Measurements from ENCODE around the gene THOC7. TPM values are rescaled to one million over a fixed set of nuclear protein-coding genes. Genes with fewer than 3 reads are reported as not detected.

Gene THOC7
- total RNA-seq, 1 donor from 2014 or later: 13.8 TPM

DNA sequence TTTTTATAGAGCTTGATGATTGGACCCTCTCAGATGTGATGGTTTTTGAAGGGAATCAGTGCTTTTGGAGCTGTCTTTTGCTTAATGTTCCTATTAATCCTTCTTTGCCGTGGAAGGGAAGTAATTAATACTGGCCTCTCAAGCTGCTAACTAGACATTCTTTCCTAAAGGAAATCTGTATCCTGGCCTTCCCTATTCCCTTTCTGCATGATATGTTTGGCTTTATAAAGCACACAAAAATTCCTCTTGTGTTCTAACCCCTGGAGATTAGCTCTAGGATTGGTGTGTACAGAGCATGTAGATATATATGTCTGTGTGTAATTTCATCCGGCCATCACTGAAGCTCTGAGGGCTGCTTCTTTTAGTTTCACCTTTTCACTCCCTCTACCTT, 7.0 kb upstream of the THOC7 start:
- Histone ChIP-seq H3K27ac (no peak overlapping the region), H3K4me3 (no peak overlapping the region)

GRCh38 chr3:63869940-63870614, 6.5 kb upstream of the THOC7 start:
- H3K27me3 ChIP-seq: no peaks in the 10 kb centered on the region
- peaks cover 0 to 3% of the 10 kb centered on the region in 2 donors for H3K4me1 ChIP-seq
- H3K4me3 ChIP-seq: no peak overlapping the region
- no peak overlapping the region for H3K27ac ChIP-seq
- no peak for DNase-seq (ENCODE audit: low spot score in 2 of 2)
- no peaks in the 10 kb centered on the region for H3K9me3 ChIP-seq
- no peaks in the 10 kb centered on the region for H3K36me3 ChIP-seq
- intact Hi-C loops (cut with DNase I): no loop called here
- TF ChIP-seq CTCF (IDR thresholded peaks at IDR 0.05): no peak

More for the DNA sequence above, 7.0 kb upstream of the THOC7 start:
- intact Hi-C loops (cut with DNase I): no loop called here
- Histone ChIP-seq H3K36me3 (no peaks in the 10 kb centered on the region), H3K4me1 (peaks cover 0 to 3% of the 10 kb centered on the region in 2 donors), H3K27me3 (no peaks in the 10 kb centered on the region), H3K9me3 (no peaks in the 10 kb centered on the region)
- no peak for TF ChIP-seq CTCF (IDR thresholded peaks at IDR 0.05)
- no peak for DNase-seq (ENCODE audit: low spot score in 2 of 2)

DNA sequence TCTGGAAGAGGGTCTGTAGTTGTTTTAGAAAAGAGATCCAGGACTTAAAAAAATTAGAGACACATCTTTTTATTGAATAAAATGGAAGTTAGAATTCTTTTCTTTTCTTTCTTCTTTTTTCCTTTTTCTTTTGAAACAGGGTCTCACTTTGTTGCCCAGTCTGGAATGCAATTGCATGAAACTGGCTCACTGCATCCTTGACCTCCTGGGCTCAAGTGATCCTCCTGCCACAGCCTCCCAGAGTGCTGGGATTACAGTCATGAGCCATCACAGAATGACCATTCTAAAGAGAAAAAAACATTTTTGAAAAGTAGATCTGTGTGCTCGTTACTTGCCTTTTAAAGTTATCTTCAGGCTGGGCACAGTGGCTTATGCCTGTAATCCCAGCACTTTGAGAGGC, 3.6 kb upstream of the THOC7 start:
- Histone ChIP-seq H3K4me3 (no peak overlapping the region), H3K27ac (no peak overlapping the region), H3K27me3 (no peaks in the 10 kb centered on the region), H3K9me3 (no peaks in the 10 kb centered on the region), H3K4me1 (peaks cover 3% of the 10 kb centered on the region in 2 donors), H3K36me3 (no peaks in the 10 kb centered on the region)
- intact Hi-C loops (cut with DNase I): no loop called here
- no peak for TF ChIP-seq CTCF (IDR thresholded peaks at IDR 0.05)
- no peak for DNase-seq (ENCODE audit: low spot score in 2 of 2)

DNA sequence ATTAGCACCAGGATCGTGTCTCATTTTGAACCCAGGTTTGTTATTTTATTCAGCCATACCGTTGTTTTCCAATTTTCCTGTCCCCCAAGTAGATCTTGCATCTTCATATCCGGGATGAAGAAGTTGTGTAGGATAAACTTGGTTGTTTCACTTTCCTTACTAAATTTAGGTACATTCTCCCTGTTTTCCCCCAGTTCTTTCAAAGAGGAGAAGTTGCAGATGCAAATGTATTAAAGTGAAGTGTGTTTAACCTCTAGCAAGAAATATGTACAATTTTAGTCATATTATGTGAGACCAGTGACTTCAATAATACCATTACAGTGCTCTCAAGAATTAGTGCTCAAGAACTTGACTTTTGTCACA, 1.3 kb upstream of the THOC7 start:
- no peak for TF ChIP-seq CTCF (IDR thresholded peaks at IDR 0.05)
- intact Hi-C loops (cut with DNase I): loop anchor here (5.0 kb wide), 1 partner anchor 127 kb away; no protein-coding TSS in a partner anchor

GRCh38 chr3:63864008-63864964, 681 bp upstream of the THOC7 start:
- no peak for TF ChIP-seq CTCF (IDR thresholded peaks at IDR 0.05)
- intact Hi-C loops (cut with DNase I): loop anchor here (5.0 kb wide), 1 partner anchor 128 kb away; no protein-coding TSS in a partner anchor
- peak in 1 of 2 donors; percentile 65 for DNase-seq (ENCODE audit: low spot score in 2 of 2)

More for the DNA sequence above, 1.3 kb upstream of the THOC7 start:
- Histone ChIP-seq H3K27ac (peak overlapping the region; percentile 80 to 87), H3K27me3 (no peaks in the 10 kb centered on the region), H3K36me3 (no peaks in the 10 kb centered on the region), H3K4me1 (peaks cover 0 to 3% of the 10 kb centered on the region in 2 donors), H3K4me3 (peak overlapping the region; percentile 88 to 94), H3K9me3 (no peaks in the 10 kb centered on the region)
- no peak for DNase-seq (ENCODE audit: low spot score in 2 of 2)

More at GRCh38 chr3:63864008-63864964, 681 bp upstream of the THOC7 start:
- Histone ChIP-seq H3K27ac (peak overlapping the region; percentile 80 to 87), H3K36me3 (no peaks in the 10 kb centered on the region), H3K27me3 (no peaks in the 10 kb centered on the region), H3K9me3 (no peaks in the 10 kb centered on the region), H3K4me1 (peaks cover 0 to 3% of the 10 kb centered on the region in 2 donors), H3K4me3 (peak overlapping the region; percentile 88 to 94)
